ENCODE measurements around the gene KLHL30.

Gene KLHL30

DNA sequence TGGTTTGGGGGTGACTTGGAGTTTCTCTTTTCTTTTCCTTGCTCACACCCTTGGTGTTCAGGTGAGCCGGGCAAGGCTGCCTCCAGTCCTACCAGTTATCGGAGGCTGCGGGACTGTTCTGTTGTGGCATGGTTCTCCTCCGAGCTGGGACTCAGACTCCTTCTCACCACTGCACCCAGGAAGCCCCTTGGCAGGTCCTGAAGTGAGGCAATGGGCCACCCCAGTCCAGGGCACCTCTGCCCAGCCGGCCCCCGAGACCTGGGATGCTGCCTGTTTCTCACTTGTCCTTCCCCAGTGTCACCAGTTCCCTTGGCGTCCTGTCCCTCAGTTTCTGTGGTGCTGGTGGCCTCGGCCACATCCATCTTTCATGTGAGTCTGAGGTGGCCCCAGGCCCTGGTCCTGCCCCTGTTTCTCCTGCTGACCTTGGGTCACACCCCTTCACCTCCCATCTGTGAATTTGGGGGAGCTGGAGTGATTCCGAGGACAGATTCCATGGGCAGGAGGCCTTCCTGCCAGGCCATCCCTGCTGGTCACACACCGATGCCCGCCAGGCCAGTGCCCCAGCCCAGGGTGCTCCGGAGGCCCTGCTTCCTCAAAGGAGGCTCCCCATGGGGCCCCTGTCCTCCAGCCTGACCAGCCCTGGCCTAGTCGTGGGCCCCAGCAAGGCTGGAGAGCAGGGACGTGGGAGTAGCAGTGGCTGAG, 6.6 kb upstream of the KLHL30 start:
- no peak for DNase-seq

DNA sequence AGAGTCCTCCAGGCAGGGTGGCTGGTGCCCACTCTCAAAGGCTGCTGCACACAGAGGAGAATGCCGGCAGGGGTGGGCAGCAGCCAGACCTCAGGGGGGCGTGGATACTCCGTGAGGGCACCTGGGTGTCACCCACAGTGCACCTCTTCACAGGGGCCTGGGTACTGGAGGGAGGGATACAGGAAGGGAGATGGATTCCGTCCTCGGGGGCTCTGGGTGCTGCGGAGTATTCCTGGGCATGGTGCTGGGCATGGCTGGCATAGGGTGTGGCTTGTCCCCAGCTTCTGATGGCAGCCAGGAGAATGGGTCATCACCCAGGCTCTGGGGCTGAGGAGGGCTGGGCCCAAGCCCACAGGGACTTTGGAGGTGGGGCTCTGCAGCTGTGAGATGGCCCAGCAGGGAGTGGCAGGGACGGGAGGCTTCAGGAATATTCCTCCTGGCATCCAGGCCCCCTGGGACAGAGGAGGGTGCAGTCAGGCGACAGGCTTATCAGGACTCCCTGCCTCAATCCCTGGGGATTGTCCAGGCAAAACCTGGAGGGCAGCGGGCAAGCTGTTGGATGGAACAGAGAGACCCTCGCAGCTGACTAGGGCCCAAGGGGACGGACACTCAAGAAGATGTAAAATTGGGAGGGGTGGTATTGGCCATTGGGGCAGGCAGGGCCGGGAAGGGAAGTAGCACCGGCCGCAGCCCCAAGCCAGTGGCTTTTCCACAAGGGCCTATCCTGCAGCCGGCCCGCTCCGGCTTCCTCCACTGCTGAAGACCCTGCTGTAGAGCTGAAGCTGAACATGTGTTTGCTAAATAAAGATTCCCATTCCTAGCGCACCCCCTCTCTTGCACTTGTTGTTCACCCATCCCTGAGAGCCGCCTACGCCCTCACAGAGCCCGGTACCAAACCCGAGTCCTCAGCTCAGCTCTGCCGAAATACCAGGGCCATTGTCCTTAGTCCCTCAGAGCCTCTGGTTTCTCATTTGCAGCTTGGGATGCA, 5.7 kb upstream of the KLHL30 start:
- DNase-seq, result no peak

DNA sequence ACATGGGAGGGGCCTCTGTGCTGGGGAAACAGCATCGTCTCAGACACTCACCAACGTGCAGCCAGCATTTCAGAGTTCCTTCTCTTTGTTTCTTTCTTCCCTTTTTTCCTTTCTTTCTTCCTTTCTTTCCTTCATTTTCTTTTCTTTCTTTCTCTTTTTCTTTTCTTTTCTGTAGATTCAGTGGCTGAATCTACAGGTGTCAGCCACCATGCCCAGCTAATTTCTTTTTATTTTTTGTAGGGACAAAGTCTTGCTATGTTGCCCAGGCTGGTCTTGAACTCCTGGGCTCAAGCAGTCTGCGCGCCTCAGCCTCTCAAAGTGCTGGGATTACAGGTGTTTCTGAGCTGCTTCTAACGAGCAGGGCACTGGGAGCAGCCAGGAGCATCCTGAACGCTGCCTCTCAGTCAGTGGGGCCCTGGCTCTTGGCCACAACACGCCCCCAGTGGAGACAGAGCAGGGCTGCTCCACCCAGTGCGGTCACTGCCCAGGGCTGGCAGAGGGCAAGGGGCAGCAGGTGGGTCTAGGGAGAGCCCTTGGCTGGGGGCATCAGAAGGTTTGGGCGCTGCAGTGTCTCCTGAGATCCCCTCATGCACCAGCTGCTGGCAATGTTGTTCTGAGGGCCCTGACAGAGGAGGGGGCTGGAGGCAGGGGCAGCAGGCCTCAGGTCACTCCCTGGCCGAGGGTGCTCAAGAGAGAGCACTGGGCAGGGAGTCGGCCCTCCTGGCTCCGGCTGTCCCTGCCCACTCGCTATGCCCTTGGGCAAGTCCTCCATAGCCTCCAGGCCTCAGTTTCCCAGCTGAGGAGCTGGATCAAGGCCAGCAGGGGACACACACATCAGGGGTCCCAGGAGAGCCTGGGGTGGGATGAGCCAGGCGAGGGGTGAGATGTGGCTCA, 4.7 kb upstream of the KLHL30 start:
- no peak for DNase-seq

DNA sequence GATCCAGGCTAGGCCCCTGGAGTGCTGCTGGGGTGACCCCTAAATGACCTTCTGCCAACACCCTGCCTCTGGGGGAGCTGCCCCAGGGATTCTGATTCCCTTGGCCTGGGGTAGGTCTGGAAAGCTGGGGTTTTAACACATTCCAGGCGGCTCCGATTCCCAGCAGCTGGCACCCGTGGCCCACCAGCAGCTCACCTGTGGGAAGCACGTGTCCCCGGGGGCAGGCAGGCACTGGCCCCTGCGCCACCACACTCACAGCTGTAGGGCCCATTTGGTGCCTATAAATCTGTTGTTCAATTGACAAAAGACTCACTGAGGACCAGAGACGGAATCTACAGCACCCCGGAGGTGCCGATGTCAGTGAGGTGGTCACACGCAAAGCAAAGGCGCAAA, 4.1 kb upstream of the KLHL30 start:
- no peak for DNase-seq

DNA sequence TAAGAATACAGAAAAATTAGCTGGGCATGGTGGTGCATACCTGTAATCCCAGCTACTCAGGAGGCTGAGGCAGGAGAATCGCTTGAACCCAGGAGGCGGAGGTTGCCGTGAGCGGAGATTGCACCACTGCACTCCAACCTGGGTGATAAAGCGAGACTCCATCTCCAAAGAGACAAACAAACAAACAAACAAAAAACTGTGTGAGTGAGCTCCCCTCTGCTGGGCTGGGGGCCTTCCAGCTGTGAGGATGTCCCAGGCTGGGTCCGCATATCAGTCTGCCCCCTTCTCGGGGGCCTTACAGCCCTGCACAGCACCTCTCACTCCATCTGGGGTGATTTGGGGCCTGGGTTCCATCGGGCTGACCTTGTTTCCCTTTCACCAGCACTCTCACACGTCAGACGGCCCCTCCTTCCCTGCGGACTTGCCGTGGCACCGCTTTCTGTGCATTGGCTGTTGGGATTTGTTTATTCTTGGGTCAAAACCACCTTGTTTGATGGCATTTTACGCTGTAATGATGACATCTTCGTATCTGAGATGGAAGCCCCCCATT, 2.8 kb upstream of the KLHL30 start:
- no peak for DNase-seq

DNA sequence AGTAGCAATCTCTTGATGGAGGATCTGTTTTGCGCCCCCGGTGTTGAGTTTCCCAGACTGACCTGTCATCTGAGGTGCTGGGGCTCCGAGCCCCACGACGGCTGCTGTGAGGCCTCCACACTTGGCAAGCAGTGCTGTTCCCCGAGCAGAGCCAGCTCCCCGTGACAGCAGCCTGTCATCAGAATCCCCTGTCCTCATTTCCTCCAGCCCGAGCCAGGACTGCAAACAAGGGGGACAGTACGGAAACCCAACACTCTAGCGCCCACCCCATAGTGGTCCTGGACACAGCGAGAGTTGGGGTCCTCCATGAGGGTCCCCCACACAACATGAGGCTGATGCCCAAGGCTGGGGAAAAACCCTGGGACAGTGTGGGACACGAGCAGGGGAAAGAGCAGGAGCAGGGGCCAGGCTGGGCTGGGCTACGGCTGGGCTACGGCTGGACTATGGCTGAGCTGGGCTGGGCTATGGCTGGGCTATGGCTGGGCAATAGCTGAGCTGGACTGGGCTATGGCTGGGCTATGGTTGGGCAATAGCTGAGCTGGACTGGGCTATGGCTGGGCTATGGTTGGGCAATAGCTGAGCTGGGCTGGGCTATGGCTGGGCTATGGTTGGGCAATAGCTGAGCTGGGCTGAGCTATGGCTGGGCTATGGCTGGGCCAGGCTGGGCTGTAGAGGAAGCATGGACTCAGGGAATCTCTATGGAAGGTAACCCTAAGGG, 1.5 kb upstream of the KLHL30 start:
- DNase-seq, result no peak

DNA sequence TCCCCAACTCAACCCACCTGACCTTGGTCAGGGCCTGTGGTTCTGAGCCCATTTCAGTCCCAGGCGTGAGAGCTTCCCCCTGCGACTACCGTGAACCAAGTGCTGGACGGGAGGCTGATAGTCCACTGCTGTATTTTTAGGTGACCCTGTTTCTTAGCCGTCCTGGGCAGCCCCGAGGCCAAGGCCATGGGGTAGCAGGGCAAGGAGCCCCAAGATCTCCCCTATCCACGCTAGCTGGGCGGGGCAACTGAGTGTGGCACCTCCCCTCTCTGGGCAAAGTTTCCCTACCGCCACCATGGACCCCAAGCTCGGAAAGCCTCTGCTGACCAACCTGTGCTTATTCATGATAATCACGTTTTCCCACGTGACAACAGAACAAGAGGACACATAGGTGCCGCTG, 583 bp upstream of the KLHL30 start:
- no peak for DNase-seq

DNA sequence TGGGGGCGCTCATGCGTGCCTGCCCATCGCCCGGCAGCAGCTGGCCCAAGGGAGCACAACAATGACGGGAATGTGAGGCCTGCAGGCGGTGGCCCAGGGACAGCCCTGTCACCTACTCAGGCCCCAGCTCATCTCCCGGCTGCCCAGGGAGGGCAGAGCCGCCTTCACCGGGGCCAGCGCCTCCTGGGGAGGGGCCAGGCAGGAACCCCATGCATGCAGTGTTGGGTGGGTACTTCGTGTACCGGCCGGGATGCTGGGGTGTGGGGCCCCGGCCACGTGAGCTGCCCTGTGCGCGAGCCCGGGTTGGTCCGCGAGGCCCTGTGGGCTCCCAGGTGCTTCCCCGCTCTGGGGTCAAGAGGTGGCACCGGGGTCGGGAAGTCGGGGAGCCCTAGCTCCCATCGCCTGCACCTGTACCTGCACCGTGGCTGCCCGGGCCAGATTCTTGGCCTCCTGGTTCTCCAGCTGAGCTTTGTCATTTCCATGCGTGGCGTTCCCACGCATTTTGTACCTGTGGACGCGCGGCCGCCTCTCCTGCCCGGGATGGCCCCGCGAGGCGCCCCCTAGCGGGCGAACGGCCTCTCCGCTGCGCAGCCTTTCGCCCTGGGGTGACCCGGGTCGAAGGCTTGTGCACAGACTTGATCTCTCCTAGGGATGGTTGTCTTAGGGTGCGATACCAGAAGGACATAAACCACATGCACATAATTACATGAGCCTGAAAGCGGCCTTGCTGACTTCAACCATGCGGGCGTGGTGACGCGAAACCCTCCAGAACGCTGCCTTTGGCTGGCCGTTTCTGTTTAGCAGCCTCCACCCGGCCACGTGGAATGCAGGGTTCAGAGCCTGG, 950 bp downstream of the KLHL30 start:
- DNase-seq, result no peak

DNA sequence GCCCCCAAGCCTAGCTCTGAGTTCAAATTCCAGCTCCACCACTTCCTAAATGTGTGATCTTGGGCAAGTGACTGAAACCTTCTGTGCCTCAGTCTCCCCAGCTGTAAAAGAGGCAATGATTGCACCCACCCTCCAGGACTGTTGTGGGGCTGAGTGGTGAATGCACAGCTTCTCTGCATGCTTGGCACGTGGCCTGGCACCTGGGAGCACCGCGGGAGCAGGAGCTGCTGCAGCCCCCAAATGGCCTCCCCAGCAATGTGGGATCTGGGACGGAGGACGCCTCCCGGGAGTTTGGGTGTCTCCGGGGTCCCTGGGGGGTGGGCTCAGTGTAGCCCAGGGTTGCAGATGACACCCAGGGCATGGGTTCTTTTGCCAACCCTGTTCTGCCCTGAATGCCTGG, 1.6 kb downstream of the KLHL30 start:
- DNase-seq, result no peak

DNA sequence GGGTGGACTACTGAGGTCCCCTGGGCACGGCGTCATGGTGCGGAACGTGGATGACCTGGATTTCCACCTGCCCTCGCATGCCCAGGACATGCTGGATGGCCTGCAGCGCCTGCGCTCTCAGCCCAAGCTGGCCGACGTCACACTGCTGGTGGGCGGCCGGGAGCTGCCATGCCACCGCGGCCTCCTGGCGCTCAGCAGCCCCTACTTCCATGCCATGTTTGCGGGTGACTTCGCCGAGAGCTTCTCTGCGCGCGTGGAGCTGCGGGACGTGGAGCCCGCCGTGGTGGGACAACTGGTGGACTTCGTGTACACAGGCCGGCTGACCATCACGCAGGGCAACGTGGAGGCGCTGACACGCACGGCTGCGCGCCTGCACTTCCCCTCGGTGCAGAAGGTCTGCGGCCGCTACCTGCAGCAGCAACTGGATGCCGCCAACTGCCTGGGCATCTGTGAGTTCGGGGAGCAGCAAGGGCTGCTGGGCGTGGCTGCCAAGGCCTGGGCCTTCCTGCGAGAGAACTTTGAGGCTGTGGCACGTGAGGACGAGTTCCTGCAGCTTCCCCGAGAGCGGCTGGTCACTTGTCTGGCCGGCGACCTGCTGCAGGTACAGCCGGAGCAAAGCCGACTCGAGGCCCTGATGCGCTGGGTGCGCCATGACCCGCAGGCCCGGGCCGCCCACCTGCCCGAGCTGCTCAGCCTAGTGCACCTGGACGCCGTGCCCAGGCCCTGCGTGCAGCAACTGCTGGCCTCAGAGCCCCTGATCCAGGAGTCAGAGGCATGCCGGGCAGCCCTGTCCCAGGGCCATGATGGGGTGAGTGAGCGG, 2.5 kb downstream of the KLHL30 start:
- DNase-seq, result no peak

DNA sequence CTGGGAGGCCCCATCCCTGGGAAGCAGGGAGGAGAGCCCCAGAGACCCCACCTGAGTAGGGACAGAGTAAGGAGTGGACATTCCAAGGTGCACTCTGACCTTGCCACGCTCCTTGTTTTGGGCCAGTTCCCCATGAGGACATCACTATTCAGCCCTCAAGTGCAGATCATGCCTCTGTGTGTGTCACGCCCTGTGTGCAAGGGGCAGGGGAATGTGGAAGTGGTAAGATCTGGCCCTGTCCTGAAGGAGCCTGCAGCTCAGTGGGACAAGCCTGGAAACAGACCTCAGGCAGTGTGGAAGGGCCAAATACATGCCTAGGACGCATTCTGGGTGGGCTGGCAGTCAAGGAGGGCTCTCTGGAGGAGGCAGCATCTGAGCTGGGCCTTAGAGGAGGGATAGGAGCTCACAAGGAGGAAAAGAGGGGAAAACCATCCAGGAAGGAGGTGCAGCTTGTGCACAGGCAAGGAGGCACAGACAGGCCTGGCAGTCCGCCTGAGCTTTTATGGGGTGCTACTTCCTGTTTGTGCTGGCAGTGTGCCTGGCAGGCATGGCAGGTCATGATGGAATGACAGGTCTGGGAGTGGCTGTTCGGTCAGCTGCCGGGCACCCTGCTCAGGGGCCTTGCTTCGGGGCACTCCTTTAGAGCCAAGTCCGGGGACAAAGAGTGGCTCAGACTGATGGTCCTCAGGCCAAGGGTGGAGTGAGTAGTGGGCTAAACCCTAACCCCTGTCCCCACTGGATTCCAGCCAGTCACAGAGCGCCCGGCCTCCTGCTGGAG, 3.3 kb downstream of the KLHL30 start:
- no peak for DNase-seq

DNA sequence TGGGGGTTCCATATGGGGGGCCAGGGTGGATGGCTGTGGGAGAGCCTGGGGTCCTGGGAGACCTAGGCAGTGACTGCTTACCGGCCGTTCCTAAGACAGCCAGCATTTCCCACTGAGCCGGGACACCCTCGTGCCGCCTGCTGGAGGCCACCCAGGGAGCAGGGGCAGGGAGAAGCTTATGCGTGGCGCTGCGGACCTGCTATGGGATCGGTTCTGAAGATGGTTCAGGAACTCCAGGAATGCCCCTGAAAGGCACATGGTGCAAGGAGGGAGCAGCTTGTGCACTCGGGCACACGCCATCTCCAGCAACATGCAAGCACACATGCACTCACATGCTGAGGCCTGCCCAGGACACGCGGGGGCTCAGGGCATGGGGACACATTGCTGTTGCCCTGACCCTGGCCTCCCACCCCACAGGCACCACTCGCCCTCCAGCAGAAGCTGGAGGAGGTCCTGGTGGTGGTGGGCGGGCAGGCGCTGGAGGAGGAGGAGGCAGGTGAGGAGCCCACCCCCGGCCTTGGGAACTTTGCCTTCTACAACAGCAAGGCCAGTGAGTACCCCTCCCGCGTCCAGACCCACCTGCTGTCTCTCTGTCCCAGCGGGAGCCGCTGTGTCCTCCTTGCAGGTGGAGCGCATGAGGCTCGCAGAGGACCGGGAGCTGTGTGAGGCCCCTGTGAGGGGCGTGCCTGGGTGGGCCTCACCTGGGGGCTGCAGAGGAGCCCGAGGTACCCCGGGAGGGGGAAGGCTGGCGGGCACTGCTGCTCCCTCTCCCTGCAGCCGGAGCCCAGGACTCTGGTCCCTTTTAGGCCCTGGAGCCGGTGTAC, 4.1 kb downstream of the KLHL30 start:
- no peak for DNase-seq

DNA sequence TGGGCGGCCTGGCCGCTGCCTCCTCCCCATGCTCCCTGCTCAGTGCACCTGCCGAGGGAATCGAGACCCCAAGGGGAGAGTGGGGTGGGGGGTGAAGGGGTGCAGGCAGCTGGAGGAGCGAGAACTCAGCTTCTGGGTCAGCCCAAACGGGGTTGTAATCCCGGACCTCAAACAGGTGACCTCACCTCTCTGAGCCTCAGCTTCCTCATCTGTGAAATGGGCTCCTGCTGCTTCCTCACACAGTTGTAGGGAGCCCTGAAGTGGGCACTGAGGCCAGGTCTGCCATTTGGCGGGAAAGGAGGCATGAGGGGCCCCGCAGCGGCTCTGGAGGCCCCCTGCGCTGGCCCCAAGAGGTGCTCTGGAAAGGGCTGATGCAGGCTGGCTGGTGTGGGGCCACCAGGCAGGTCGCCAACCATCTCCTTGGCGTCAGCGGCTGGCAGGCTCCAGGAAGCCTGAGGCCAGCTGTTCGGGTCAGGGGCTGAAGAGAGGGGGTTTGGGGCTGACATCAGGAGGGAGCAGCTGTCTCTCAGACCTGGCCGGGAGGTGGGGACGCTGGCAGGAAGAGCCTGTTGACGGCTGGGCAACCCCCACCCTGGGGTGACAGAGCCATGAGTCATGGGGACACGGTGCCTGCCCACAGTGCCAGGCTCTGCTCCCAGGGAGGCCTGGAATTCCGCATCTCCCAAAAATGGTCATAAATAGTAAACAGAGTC, 4.9 kb downstream of the KLHL30 start:
- no peak for DNase-seq

DNA sequence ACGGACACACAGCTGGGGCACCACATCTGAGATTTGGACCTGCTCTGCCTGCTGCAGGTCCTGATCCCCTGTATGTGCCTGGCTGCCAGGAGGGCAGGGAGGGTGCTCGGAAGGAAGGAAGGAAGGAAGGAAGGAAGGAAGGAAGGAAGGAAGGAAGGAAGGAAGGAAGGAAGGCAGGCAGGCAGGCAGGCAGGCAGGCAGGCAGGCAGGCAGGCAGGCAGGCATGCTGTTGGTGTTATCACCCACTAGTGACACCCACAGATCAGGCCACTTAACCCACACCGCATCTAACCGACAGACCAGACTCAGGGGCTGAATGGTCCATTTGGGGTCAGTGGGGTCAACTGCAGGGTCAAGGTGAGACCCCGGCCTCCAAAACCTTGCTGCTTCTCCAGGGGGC, 5.8 kb downstream of the KLHL30 start:
- no peak for DNase-seq

DNA sequence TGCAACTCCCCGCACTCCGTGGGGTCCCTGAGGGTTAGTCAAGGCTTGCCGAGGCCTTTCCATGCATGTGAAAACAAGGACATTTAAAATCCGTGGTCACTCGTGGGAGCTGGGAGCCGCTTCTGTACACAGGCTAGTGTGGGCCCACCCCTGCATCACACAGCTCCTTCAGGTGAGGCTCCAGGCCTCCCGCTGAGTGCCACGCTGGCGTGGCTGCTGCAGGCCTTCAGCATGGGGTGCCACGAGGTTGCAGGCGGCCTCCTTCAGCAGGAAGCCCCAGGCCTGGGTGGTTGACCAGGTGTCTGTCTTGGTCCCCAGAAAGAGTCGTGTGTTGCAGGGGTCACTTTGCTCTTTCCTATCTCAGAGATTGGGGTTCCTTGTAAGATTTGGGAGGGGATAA, 6.6 kb downstream of the KLHL30 start:
- no peak for DNase-seq

DNA sequence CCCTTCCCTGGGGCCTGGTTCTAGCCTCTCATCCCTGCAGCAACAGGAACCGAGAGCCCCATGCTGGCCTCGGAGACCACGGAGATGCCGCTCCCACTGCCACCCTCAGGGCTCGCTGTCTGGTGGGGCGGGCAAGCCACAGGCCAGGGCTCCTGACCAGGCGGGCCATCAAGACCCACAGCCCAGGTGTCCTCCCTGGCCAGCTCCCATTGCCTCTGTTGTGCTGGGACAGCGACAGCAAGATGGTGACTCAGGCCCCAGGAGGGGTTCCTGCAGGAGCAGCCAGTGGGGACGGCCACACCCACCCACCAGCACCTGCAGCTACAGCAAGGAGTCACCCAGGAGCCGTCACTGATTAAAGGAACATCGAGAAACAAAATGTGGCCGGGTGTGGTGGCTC, 7.4 kb downstream of the KLHL30 start:
- no peak for DNase-seq

DNA sequence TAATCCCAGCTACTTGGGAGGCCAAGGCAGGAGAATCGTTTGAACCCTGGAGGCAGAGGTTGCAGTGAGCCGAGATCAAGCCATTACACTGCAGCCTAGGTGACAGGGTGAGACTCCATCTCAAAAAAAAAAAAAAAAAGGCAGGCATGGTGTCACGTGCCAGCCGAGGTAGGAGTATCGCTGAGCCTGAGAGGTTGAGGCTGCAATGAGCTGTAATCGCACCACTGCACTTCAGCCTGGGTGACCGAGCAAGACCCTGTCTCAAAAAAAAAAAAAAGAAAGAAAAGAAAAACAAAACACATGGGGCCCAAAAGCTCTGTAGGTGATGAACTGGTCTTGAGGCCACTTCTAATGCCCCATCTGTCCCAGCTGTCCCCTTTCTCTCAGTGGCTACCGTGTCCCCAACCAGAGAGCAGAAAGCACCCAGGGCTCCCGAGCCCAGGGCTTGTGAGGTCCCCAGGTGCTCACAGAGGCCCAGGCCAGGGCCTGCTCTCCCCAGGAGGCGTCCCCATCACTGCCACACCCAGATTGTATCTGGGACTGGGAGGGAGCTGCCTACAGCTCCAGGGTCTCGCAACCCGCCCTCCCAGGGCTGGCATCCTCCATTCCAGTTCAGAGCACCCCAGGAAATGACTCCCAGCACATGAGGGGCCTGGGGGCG, 8.5 kb downstream of the KLHL30 start:
- DNase-seq, result no peak
